Measurements from ENCODE around the gene NOS3. TPM values are rescaled to one million over a fixed set of nuclear protein-coding genes. Genes with fewer than 3 reads are reported as not detected.

NOS3 gene
- total RNA-seq, 1 experiment from 2014 or later: 0.66 TPM

GRCh38 chr7:150998341-150998740, 7.5 kb downstream of the NOS3 start:
- H3K27ac ChIP-seq (ENCODE audit: low read length): no peak overlapping the region
- H3K4me2 ChIP-seq (ENCODE audit: low read length): no peak overlapping the region
- POLR2A ChIA-PET (ENCODE audit: unreplicated experiment): no interaction called here
- no peaks in the 10 kb centered on the region for H3K36me3 ChIP-seq (ENCODE audit: low read depth, low read length)
- BruUV-seq (replicated peaks): no TSS peak
- peaks cover 3% of the 10 kb centered on the region for H3K4me1 ChIP-seq (ENCODE audit: insufficient read depth, low read length)
- no peak for DNase-seq
- no peaks in the 10 kb centered on the region for H4K20me1 ChIP-seq (ENCODE audit: low read length)
- H3K27me3 ChIP-seq (ENCODE audit: low read length): no peaks in the 10 kb centered on the region
- no peaks in the 10 kb centered on the region for H3F3A ChIP-seq (ENCODE audit: low read length, unreplicated experiment)
- no peaks in the 10 kb centered on the region for H3K79me2 ChIP-seq (ENCODE audit: low read length)
- no peaks in the 10 kb centered on the region for H3K9me3 ChIP-seq (ENCODE audit: low read length)
- TF ChIP-seq CTCF (conservative IDR thresholded peaks at IDR 0.05; ENCODE audit: low read depth, low read length) (no peak), EZH2phosphoT487 (IDR thresholded peaks at IDR 0.05; ENCODE audit: borderline replicate concordance, low read length) (no peak), EZH2 (IDR thresholded peaks at IDR 0.05; ENCODE audit: low read length, unreplicated experiment) (no peak)
- H3K9me2 ChIP-seq (replicated peaks; ENCODE audit: low read length): no peaks in the 10 kb centered on the region
- no peak overlapping the region for H3K4me3 ChIP-seq (ENCODE audit: low read length)
- no peak overlapping the region for H3K9ac ChIP-seq (ENCODE audit: low read length)
- no peak for ATAC-seq
- no peak overlapping the region for H2AFZ ChIP-seq (ENCODE audit: low read length)
- CTCF ChIA-PET: no interaction called here
- intact Hi-C loops (cut with micrococcal nuclease): no loop called here

- no peak for DNase-seq
- no peaks in the 10 kb centered on the region for H3K36me3 ChIP-seq (ENCODE audit: low read depth, low read length)
- H3K4me1 ChIP-seq (ENCODE audit: insufficient read depth, low read length): peaks cover 9% of the 10 kb centered on the region
- H3F3A ChIP-seq (ENCODE audit: low read length, unreplicated experiment): no peaks in the 10 kb centered on the region
- intact Hi-C loops (cut with micrococcal nuclease): no loop called here
- BruUV-seq (replicated peaks): no TSS peak
- H3K4me3 ChIP-seq (ENCODE audit: low read length): no peak overlapping the region
- ATAC-seq: no peak
- ChIA-PET POLR2A (ENCODE audit: unreplicated experiment) (no interaction called here), CTCF (no interaction called here)
- no peak overlapping the region for H3K27ac ChIP-seq (ENCODE audit: low read length)
- H3K79me2 ChIP-seq (ENCODE audit: low read length): no peaks in the 10 kb centered on the region
- H3K9me2 ChIP-seq (replicated peaks; ENCODE audit: low read length): no peaks in the 10 kb centered on the region
- H2AFZ ChIP-seq (ENCODE audit: low read length): no peak overlapping the region
- H4K20me1 ChIP-seq (ENCODE audit: low read length): no peaks in the 10 kb centered on the region
- H3K4me2 ChIP-seq (ENCODE audit: low read length): no peak overlapping the region
- no peak for TF ChIP-seq EZH2 (IDR thresholded peaks at IDR 0.05; ENCODE audit: low read length, unreplicated experiment)
- TF ChIP-seq CTCF (conservative IDR thresholded peaks at IDR 0.05; ENCODE audit: low read depth, low read length): no peak
- TF ChIP-seq EZH2phosphoT487 (IDR thresholded peaks at IDR 0.05; ENCODE audit: borderline replicate concordance, low read length): no peak
- H3K27me3 ChIP-seq (ENCODE audit: low read length): no peaks in the 10 kb centered on the region
- H3K9ac ChIP-seq (ENCODE audit: low read length): no peak overlapping the region
- H3K9me3 ChIP-seq (ENCODE audit: low read length): no peaks in the 10 kb centered on the region
Observed at GRCh38 chr7:150999001-150999400, 8.2 kb downstream of the NOS3 start.

- intact Hi-C loops (cut with micrococcal nuclease): no loop called here
Observed at GRCh38 chr7:150999497-151000230, 8.8 kb downstream of the NOS3 start.

More at GRCh38 chr7:150999497-151000230, 8.8 kb downstream of the NOS3 start:
- ATAC-seq (no peak), DNase-seq (no peak)
- Histone ChIP-seq H3K4me3 (ENCODE audit: low read length) (no peak overlapping the region), H3K9ac (ENCODE audit: low read length) (no peak overlapping the region), H3F3A (ENCODE audit: low read length, unreplicated experiment) (no peaks in the 10 kb centered on the region), H2AFZ (ENCODE audit: low read length) (no peak overlapping the region), H3K9me3 (ENCODE audit: low read length) (no peaks in the 10 kb centered on the region), H3K4me2 (ENCODE audit: low read length) (no peak overlapping the region), H3K36me3 (ENCODE audit: low read depth, low read length) (no peaks in the 10 kb centered on the region), H3K27ac (ENCODE audit: low read length) (no peak overlapping the region), H3K9me2 (replicated peaks; ENCODE audit: low read length) (no peaks in the 10 kb centered on the region), H4K20me1 (ENCODE audit: low read length) (no peaks in the 10 kb centered on the region), H3K79me2 (ENCODE audit: low read length) (no peaks in the 10 kb centered on the region), H3K27me3 (ENCODE audit: low read length) (no peaks in the 10 kb centered on the region), H3K4me1 (ENCODE audit: insufficient read depth, low read length) (peaks cover 9% of the 10 kb centered on the region)
- ChIA-PET POLR2A (ENCODE audit: unreplicated experiment) (no interaction called here), CTCF (no interaction called here)
- TF ChIP-seq CTCF (conservative IDR thresholded peaks at IDR 0.05; ENCODE audit: low read depth, low read length) (no peak), EZH2phosphoT487 (IDR thresholded peaks at IDR 0.05; ENCODE audit: borderline replicate concordance, low read length) (no peak), EZH2 (IDR thresholded peaks at IDR 0.05; ENCODE audit: low read length, unreplicated experiment) (no peak)
- no TSS peak for BruUV-seq (replicated peaks)
